Hepatocyte (in vitro differentiated cells): Measurements from ENCODE around the gene CSTPP1. TPM values are rescaled to one million over a fixed set of nuclear protein-coding genes. Genes with fewer than 3 reads are reported as not detected.
A peak's percentile ranks its signal among the peaks of the same experiment; 100 is the strongest.

ENCODE experiments used
- DNase-seq: peaks from one replicate; pipeline ENCODE4 v3.0.0-alpha.2; 2016; ENCODE audit warnings: low spot score
- H2AFZ ChIP-seq: fragments of 200-600 bp; sonication (generic); 2 replicates; pipeline ENCODE4 v1.6.0; 2016; ENCODE audit warnings: antibody characterized with exemption, mild to moderate bottlenecking
- H3K27ac ChIP-seq: fragments of 200-600 bp; sonication (generic); 2 replicates; pipeline ENCODE4 v1.5.1; 2016; ENCODE audit warnings: mild to moderate bottlenecking
- H3K27me3 ChIP-seq: fragments of 200-600 bp; sonication (generic); 2 replicates; pipeline ENCODE4 v1.6.1; 2016
- H3K36me3 ChIP-seq: fragments of 200-600 bp; sonication (generic); replicated peaks from 2 replicates; pipeline ENCODE4 v1.5.1; 2016; ENCODE audit warnings: low read depth; ENCODE audit not compliant: insufficient read depth
- H3K4me1 ChIP-seq: fragments of 200-600 bp; sonication (generic); 2 replicates; pipeline ENCODE4 v1.5.1; 2016; ENCODE audit warnings: mild to moderate bottlenecking, moderate library complexity; ENCODE audit not compliant: insufficient read depth
- H3K4me2 ChIP-seq: fragments of 200-600 bp; sonication (generic); 2 replicates; pipeline ENCODE4 v1.6.0; 2016
- H3K4me3 ChIP-seq: fragments of 200-600 bp; sonication (generic); 2 replicates; pipeline ENCODE4 v1.5.1; 2016; ENCODE audit warnings: mild to moderate bottlenecking
- H3K79me2 ChIP-seq: fragments of 200-600 bp; sonication (generic); 2 replicates; pipeline ENCODE4 v1.6.0; 2017; ENCODE audit warnings: mild to moderate bottlenecking
- H3K9me2 ChIP-seq: fragments of 200-600 bp; sonication (generic); replicated peaks from 2 replicates; pipeline ENCODE4 v1.6.0; 2017; ENCODE audit warnings: mild to moderate bottlenecking; ENCODE audit not compliant: insufficient read depth
- H3K9me3 ChIP-seq: fragments of 200-600 bp; sonication (generic); 2 replicates; pipeline ENCODE4 v1.5.1; 2016; ENCODE audit warnings: low read depth, mild to moderate bottlenecking
- H4K20me1 ChIP-seq: fragments of 200-600 bp; sonication (generic); 2 replicates; pipeline ENCODE4 v1.6.0; 2016; ENCODE audit warnings: mild to moderate bottlenecking; ENCODE audit not compliant: insufficient read depth, poor library complexity, severe bottlenecking
- EZH2 ChIP-seq: fragments of 200-600 bp; sonication (generic); IDR thresholded peaks from 2 replicates; pipeline ENCODE4 v1.6.1; 2016; ENCODE audit warnings: antibody characterized with exemption, mild to moderate bottlenecking, borderline replicate concordance
- EZH2phosphoT487 ChIP-seq: fragments of 200-600 bp; sonication (generic); IDR thresholded peaks from one replicate; pipeline ENCODE4 v1.6.1; 2018; ENCODE audit warnings: antibody characterized with exemption, mild to moderate bottlenecking, low read depth, moderate library complexity; ENCODE audit not compliant: unreplicated experiment, severe bottlenecking
- whole genome bisulfite sequencing: methylation state at CpG from one replicate; pipeline ENCODE4 v1.1.6; 2016; ENCODE audit warnings: low lambda C conversion rate; ENCODE audit errors: missing lambda C conversion rate; 5-methylcytosine and 5-hydroxymethylcytosine counted together
- polyA plus RNA-seq: library from polyadenylated mRNA; unstranded; fragments of >200 nt; fragmentation: Nextera tagmentation; extraction: Ambion mirVana; gene quantifications from 2 replicates; pipeline ENCODE4 v1.2.1, GENCODE V29; 2016
- total RNA-seq: library from RNA; depleted of rRNA; stranded (reverse); fragments of >200 nt; gene quantifications from 2 replicates; pipeline ENCODE4 v1.2.3, GENCODE V29; 2014
- TF ChIP-seq, protein P1 (sequence below): fragments of 200-600 bp; sonication (generic); IDR thresholded peaks from 2 replicates; pipeline ENCODE4 v1.5.1; 2016; ENCODE audit warnings: antibody characterized with exemption, mild to moderate bottlenecking; ENCODE audit not compliant: poor library complexity

The CSTPP1 gene
- total and polyA plus RNA-seq, 2 experiments from 2014 or later, result 23.0 to 44.3 TPM

DNA sequence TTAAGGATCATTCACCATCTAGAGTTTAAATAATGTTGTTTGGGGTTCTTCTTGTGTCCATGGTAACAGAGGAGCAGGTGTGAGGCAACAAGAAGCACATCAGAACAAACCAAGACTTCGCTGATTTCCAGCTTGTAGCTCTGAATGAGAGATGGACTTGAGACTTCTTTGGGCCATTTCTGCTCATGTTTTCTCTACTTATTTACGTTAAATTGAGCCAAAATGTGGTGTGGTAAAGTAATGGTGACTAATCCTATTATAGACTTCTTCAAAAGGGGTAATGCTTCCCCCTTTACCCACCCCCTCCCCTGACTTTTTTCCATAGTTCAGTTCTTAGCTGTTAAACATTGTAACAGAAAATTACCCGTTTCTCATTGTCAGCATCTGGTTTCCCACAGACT is 65.2 kb downstream of the CSTPP1 start:
- DNase-seq, result no peak
- WGBS, result 69% methylated on average over 3 of the region's 3 CpGs
- H3K9me2 ChIP-seq, result no peaks in the 10 kb centered on the region
- H3K79me2 ChIP-seq, result peaks cover 8% of the 10 kb centered on the region
- H3K4me2 ChIP-seq, result no peak overlapping the region
- TF ChIP-seq, protein P1, sequence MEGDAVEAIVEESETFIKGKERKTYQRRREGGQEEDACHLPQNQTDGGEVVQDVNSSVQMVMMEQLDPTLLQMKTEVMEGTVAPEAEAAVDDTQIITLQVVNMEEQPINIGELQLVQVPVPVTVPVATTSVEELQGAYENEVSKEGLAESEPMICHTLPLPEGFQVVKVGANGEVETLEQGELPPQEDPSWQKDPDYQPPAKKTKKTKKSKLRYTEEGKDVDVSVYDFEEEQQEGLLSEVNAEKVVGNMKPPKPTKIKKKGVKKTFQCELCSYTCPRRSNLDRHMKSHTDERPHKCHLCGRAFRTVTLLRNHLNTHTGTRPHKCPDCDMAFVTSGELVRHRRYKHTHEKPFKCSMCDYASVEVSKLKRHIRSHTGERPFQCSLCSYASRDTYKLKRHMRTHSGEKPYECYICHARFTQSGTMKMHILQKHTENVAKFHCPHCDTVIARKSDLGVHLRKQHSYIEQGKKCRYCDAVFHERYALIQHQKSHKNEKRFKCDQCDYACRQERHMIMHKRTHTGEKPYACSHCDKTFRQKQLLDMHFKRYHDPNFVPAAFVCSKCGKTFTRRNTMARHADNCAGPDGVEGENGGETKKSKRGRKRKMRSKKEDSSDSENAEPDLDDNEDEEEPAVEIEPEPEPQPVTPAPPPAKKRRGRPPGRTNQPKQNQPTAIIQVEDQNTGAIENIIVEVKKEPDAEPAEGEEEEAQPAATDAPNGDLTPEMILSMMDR, result no peak
- TF ChIP-seq EZH2phosphoT487, result no peak
- no peak for TF ChIP-seq EZH2
- peak overlapping the region; percentile 14 for H3K27ac ChIP-seq
- H3K36me3 ChIP-seq, result no peaks in the 10 kb centered on the region
- H3K4me3 ChIP-seq, result no peak overlapping the region
- peaks cover 19% of the 10 kb centered on the region for H3K4me1 ChIP-seq
- H3K9me3 ChIP-seq, result no peaks in the 10 kb centered on the region
- H4K20me1 ChIP-seq, result no peaks in the 10 kb centered on the region
- no peaks in the 10 kb centered on the region for H3K27me3 ChIP-seq
- H2AFZ ChIP-seq, result no peak overlapping the region

DNA sequence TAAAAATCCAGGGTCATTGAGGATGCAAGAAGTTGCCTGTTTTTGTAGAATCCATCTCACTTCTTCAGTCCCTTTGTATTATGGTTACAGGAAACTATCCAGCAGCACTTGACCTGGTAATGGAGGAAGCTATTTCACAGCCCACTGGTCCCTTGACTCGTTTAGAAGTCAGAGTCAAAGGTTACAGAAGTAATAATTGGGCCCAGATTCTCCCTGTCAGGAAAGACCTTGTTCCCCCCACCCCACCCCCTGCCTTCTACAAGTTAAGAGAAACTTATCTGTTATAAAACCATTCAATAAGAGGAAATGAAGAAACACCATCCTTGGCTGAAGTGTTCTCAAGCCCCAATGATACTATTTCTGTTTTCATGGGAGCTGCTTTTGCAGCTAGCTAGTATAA is 65.8 kb downstream of the CSTPP1 start:
- Histone ChIP-seq H3K79me2 (peaks cover 8% of the 10 kb centered on the region), H3K9me2 (no peaks in the 10 kb centered on the region), H3K9me3 (no peaks in the 10 kb centered on the region), H3K4me3 (no peak overlapping the region), H3K36me3 (no peaks in the 10 kb centered on the region), H3K4me2 (no peak overlapping the region), H2AFZ (no peak overlapping the region), H3K4me1 (peaks cover 19% of the 10 kb centered on the region), H3K27me3 (no peaks in the 10 kb centered on the region), H3K27ac (peak overlapping the region; percentile 14), H4K20me1 (no peaks in the 10 kb centered on the region)
- no peak for DNase-seq
- TF ChIP-seq, protein P1, result no peak
- no peak for TF ChIP-seq EZH2
- TF ChIP-seq EZH2phosphoT487, result no peak
- WGBS, result 50% methylated on average over 1 of the region's 1 CpG

DNA sequence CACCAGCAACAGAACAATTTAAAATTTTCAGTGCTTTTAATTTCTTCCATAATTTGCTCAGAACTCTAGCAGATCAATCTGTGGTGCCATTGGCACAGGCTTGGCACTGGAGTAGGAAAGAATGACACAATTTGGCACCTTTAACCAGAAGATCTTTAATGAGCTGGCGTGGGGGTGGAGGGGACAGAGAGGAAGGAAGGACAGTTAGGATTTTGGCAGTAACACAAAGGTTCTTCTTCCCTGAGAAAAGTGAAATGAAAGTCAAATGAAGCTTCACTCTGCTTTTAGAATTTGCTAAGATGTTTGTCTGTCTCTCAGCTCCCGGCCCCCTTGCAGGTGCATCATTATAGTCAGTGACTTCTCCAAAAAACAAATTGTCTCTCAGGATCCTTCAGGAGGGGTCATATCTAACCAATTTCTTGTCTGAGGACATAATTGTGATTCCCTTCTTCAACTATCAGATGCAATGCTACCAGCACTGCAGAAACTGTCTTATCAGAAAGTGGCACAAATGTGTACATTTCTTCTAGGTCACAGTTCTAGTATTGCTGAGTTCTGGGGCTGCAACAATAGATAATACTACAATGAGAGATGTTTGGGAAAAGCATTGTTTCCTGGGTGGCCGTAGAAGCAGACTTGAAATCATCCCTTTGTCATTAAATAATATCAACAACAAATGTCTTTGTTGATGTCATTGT is 66.8 kb downstream of the CSTPP1 start:
- no peak overlapping the region for H3K4me2 ChIP-seq
- H3K4me3 ChIP-seq, result no peak overlapping the region
- peaks cover 19% of the 10 kb centered on the region for H3K4me1 ChIP-seq
- H3K36me3 ChIP-seq, result no peaks in the 10 kb centered on the region
- H3K27me3 ChIP-seq, result no peaks in the 10 kb centered on the region
- TF ChIP-seq, protein P1, result no peak
- TF ChIP-seq EZH2phosphoT487 (no peak), EZH2 (no peak)
- H3K9me3 ChIP-seq, result no peaks in the 10 kb centered on the region
- DNase-seq, result no peak
- WGBS, result 92% methylated on average over 3 of the region's 3 CpGs
- no peak overlapping the region for H2AFZ ChIP-seq
- no peak overlapping the region for H3K27ac ChIP-seq
- no peaks in the 10 kb centered on the region for H3K9me2 ChIP-seq
- H3K79me2 ChIP-seq, result peaks cover 15% of the 10 kb centered on the region
- no peaks in the 10 kb centered on the region for H4K20me1 ChIP-seq
